GM18502 (cell line): ENCODE results near the gene PARP12.

Experiments used
- ATAC-seq: cut with Tn5 transposase; IDR thresholded peaks from one replicate; pipeline ENCODE4 v1.9.1; 2021; ENCODE audit warnings: mild to moderate bottlenecking; ENCODE audit not compliant: unreplicated experiment, poor library complexity

PARP12 gene

GRCh38 chr7:140060788-140061606 lies 1.8 kb downstream of the PARP12 start:
- ATAC-seq = no peak

DNA sequence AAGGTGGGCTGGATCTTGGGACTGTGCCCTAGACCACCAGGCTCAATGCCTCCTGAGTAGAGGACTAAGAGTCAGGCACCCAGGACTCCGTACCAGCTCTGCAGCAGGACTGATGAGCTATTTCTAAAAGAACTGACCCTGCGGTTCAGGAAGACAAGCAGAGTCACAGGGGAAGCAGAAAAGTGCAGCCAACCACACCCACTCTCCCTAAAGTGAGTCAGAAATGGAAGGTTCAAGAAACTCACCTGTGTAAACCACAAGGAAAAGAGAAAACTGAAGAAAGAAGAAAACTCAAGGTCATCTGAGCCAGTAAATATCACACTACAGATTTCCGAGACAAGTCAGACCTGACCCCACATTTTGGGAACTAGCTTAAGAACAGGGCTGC lies 2.5 kb downstream of the PARP12 start:
- no peak for ATAC-seq

DNA sequence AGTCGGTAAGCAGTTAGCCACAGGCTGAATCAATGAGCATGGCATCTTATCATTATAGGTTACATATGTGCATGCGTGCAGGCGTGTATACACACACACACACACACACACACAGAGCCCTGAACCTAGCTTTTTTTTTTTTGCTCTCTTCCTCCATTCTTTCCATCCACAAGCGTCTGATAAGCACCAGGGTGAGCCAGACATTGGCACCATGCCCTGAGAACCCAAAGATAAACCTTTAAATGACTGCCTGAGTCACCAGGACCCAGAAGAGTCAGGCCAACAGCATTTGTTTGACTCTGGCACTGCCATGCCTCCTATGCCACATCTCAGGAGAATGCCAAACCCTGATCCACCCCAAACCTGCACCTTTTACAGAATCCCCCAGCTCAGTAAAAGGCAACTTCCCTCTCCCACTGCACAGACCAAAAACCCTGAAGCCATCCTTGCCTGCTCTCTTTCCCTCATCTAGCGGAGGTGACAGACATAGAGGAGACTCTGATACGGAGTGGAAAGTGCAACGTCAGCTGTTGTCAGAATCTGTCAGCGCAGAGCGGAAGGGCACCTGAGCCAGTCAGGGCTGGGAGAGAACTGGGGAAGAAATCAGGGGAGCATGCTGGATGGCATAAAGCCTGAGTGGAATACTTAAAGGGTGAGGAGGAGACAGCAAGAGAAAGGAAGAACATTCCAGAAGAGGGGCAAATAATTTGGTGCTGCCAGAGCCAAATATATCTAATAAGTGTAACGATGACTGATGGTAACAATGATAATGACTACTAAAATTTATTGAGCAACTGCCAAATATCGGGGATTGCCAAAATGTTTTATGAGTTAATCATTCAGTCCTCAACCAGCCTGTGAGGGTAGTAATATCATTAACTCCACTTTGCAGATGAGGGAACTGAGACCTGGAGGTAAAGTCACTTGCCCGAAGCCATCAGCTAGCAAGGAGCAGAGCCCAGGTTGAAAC lies 3.2 kb downstream of the PARP12 start:
- ATAC-seq = no peak

- no peak for ATAC-seq
These were observed 4.2 kb downstream of the PARP12 start for GRCh38 chr7:140058517-140058916.

DNA sequence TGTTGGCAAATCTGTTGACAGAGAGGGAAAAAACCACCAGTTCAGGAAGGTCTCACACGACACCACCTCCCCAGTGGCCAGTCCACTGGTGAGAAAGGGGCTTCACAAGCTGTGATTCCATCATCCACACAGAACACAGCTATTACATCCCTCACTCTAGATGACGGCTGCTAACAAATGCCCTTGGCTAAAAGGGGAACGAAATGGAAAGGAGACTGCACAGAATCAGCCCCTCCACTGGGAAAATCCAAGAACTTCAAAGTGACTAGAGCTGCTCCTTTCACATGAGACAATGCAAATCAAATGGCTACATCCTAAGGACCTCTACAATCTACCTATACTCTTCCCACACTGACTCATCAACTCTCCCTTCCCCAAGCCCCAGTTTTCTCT lies 5.6 kb downstream of the PARP12 start:
- ATAC-seq = no peak

DNA sequence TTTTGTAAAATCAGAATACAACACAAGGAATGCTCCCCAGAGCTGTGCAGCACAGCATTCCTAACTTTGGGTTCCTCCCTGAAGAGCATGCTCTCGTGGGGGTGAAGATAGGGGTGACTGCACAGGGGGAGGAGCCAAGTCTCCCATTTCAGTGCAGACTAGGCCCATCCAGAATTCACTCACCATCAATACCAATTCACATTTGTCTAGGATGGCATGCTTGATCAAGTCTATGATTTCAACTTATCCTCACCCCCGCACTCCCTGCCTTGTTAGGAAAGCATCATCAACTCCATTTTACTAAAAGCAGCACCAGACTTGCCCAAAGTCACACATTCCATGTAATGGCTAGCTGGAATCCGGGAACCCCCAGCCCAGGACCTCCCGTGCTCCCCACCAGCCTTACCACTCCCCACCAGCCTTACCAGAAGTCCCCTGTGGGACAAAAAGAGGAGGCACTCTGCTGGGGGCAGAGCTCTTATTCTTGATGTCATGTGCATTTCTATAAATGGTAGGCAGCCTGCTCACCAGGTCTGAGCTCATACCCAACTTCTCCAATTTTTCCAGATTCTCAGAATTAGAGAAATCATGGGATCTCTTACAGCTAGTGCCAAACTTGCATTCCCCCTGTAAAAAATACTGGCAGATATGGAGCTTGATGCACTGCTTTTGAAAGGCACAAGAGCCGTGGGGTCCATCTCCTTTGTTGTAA lies 6.2 kb downstream of the PARP12 start:
- no peak for ATAC-seq

- ATAC-seq = no peak
These were observed 6.9 kb downstream of the PARP12 start for GRCh38 chr7:140055833-140056232.

- no peak for ATAC-seq
These were observed 8.0 kb downstream of the PARP12 start for GRCh38 chr7:140054751-140055150.

DNA sequence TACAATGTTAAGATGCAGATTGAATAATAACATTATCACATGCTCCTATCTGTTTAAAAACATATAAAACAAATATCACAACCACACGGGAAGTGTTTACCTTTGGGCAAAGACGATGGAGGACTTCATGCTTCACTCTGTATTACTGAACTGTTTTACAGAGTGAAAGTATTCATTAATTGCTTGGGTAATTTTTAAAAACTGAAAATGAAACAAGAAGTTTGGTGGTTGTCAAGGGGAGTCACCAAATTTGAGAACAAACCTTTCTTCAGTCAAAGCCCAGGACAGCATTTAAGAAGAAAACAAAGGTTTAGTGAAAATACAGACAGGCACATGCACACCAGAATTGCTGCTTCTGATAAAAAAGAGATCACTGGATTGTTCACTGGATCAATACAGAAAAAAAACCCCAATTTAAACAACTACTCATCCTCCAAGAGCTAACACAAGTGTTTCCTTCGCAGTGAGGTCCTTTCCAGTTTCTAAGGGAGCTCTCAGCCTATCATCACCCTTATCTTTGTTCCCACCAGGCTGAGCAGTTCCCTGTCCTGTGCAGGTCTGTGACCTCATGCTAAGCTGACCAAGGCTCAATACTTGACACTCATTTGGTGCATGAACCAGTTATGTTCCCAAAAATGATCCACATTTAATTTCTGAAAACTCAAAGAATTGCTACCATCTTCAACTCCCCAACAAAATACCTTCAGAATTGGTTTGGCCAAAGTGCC lies 8.8 kb downstream of the PARP12 start:
- ATAC-seq = peak; percentile 94

DNA sequence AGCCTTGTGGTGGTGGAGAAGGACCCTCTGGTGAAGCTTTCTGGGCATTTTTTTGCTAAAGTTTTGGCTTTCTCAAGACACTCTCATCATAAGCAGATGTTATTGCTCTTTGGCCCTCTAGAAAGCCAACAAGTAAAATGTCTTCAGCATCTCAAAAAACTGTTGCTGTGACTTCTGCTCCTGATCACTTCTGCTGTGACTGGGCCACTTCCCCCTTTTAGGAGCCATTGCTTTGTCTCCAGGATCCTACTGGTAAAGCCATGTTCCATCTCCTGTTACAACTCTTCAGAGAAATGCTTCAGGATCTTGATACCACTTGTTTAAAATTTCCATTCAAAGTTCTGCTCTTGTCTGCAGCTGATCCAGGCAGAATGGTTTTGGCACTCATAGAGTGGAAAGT lies 10.9 kb downstream of the PARP12 start:
- no peak for ATAC-seq

DNA sequence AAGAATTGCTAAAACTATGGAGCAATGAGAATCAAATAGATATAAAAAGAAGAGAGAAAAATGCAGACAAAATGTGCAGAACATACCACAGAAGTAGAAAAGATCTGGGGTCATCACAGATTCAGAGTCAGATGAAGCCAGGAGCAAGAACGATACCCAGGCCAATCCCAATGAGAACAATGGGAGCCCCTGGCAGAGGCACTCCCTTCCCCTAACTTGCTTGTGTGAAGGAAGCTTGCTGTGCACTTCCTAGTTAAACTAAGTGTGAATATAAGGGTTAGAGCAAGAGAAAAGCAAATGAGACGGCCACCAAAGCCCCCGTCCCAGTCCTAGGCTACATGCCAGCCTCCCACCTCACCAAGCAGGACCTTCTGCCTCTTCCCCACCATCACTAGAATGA lies 12.7 kb downstream of the PARP12 start:
- ATAC-seq = no peak

GRCh38 chr7:140049339-140050024 lies 13.3 kb downstream of the PARP12 start:
- no peak for ATAC-seq

- no peak for ATAC-seq
These were observed 13.8 kb downstream of the PARP12 start for GRCh38 chr7:140048989-140049338.

DNA sequence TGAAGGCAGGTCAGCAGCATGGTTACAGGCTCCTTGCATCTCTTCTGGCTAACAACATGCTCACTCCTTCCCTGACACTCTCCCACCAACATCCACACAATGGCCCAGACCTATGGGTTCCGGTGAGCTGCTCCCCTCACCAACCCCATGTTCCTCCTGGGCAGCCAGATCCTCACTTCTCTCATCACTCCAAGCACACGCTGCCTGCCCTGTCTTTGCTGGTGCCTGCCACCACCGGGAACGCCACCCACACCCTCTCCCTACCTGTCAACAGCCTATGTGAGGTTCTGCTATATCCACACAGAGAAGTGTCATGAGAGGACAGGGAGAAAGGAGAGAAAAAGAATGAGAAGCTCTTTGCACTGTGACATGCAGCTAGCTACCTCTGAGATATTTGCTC lies 14.6 kb downstream of the PARP12 start:
- no peak for ATAC-seq

DNA sequence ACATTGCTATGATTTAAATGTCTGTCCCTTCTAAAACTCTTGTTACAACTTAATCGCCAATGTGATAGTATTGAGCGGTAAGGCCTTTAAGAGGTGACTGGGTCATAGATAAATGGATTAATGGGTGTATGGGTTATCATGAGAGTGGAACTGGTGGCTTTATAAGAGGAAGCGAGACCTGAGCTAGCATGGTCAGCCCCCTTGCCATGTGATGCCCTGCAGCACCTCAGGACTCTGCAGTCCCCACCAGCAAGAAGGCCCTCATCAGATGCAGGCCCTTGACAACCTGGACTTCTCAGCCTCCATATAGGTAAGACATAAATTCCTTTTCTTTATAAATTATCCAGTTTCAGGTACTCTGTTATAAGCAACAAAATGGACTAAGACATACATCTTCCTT lies 15.6 kb downstream of the PARP12 start:
- no peak for ATAC-seq

GRCh38 chr7:140045697-140046096 lies 17.1 kb downstream of the PARP12 start:
- ATAC-seq = no peak

DNA sequence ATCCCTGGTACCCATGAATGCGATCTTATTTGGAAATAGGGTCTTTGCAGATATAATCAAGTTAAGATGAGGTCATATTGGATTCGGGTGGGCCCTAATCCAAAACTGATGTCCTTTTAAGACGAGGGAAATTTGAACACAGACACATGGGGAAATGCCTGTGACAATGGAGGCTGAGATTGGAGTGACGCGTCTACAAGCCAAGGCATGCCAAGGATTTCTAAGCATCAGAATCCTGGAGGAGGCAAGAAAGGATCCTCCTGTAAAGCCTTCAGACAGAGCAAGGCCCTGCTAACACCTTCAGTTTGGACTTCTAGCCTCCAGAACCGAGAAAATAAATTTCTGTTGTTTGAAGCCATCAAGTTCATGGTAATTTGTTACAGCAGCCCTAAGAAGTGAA lies 18.5 kb downstream of the PARP12 start:
- no peak for ATAC-seq

DNA sequence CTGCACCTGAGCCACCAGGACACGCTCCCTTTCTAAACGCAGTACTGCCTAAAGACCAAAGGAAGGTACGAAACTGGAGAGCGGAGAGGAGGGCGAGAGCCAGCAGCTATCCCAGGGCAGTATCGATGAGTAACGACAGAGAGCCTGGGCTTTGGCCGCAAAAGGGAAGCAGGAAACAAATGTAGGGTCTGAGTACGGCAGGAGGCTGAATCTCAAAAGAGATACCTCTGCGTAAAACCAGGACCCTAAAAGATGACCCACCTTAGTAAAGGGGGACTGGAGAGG lies 20.4 kb downstream of the PARP12 start:
- ATAC-seq = no peak

- no peak for ATAC-seq
These were observed 20.9 kb downstream of the PARP12 start for GRCh38 chr7:140041659-140042385.
